ENCODE results near the gene ZNF681.

DNA sequence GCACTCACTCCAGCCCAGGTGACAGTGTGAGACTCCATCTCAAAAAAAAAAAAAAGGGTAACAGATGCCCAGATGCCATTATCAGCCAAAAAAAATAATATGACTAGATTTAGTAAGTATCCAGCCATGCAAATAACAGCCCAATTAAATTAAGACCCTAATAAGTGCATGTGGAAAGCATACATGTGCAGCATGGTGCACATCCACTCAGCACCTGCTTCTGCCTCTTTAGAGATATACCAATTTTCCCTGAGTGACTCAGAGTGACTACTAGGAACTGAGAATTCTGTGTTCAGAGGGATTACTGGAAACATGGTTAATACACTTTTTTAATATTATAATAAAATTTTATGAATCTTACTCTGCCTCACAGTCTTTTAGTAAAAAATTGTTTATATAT lies 41.9 kb downstream of the ZNF681 start:
- TF ChIP-seq, protein P1, sequence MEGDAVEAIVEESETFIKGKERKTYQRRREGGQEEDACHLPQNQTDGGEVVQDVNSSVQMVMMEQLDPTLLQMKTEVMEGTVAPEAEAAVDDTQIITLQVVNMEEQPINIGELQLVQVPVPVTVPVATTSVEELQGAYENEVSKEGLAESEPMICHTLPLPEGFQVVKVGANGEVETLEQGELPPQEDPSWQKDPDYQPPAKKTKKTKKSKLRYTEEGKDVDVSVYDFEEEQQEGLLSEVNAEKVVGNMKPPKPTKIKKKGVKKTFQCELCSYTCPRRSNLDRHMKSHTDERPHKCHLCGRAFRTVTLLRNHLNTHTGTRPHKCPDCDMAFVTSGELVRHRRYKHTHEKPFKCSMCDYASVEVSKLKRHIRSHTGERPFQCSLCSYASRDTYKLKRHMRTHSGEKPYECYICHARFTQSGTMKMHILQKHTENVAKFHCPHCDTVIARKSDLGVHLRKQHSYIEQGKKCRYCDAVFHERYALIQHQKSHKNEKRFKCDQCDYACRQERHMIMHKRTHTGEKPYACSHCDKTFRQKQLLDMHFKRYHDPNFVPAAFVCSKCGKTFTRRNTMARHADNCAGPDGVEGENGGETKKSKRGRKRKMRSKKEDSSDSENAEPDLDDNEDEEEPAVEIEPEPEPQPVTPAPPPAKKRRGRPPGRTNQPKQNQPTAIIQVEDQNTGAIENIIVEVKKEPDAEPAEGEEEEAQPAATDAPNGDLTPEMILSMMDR (IDR thresholded peaks at IDR 0.05) = no peak
- no peak for TF ChIP-seq POLR2A (IDR thresholded peaks at IDR 0.05)

Data from uterus (tissue), 2 donors.